A549 (cell line): ENCODE data around the gene FBXO28. TPM values are rescaled to one million over a fixed set of nuclear protein-coding genes. Genes with fewer than 3 reads are reported as not detected.
A peak's percentile ranks its signal among the peaks of the same experiment; 100 is the strongest.

ENCODE experiments used
- ATAC-seq, 2 experiments: fragments of 200-7000 bp in 1 of 2; fragments of >200 bp in 1 of 2; cut with Nextera tagmentation in 1 of 2; cut with Tn5 transposase in 1 of 2; 3 replicates each; pipeline versions ENCODE4 v1.8.0 to v1.9.1; 2018 to 2020; ENCODE audit warnings: mild to moderate bottlenecking in 1 of 2, moderate library complexity in 1 of 2
- CTCF ChIA-PET: fragments of 300-600 bp; sonication (Branson Sonifier 250); formaldehyde crosslinking; extraction: SDS; loops from one replicate; lab custom pipeline; 2021; ENCODE audit warnings: antibody characterized with exemption, inconsistent platforms; lab: Yijun Ruan, JAX
- POLR2A ChIA-PET: fragments of 350-600 bp; formaldehyde crosslinking; extraction: SDS; loops from one replicate; lab custom pipeline; 2021; ENCODE audit warnings: antibody characterized with exemption, inconsistent platforms; lab: Yijun Ruan, JAX
- DNase-seq, 2 experiments: peaks; one replicate each; pipeline versions ENCODE4 v3.0.0 to v3.0.0-alpha.2; 2011 to 2016; ENCODE audit warnings: low read depth in 1 of 2, low spot score in 1 of 2
- FAIRE-seq: peaks from 2 replicates; lab custom pipeline; 2011; peaks lifted over from hg19 to GRCh38; lab: Jason Lieb, UNC
- H3K27ac ChIP-seq, 2 experiments: fragments of >200 bp; sonication (Bioruptor Twin); formaldehyde crosslinking; 3 replicates each; pipeline ENCODE4 v1.5.1; 2016 to 2017
- H3K4me1 ChIP-seq: fragments of >200 bp; sonication (Bioruptor Twin); formaldehyde crosslinking; 3 replicates; pipeline ENCODE4 v1.6.1; 2016
- H3K4me2 ChIP-seq: fragments of >200 bp; sonication (Bioruptor Twin); formaldehyde crosslinking; 3 replicates; pipeline ENCODE4 v1.6.1; 2016
- H3K4me3 ChIP-seq: fragments of >200 bp; sonication (Bioruptor Twin); formaldehyde crosslinking; 3 replicates; pipeline ENCODE4 v1.5.1; 2016
- H3K9me3 ChIP-seq: fragments of >200 bp; sonication (Bioruptor Twin); formaldehyde crosslinking; 3 replicates; pipeline ENCODE4 v1.6.1; 2016
- BCL3 ChIP-seq: fragments of >200 bp; sonication (Bioruptor Twin); formaldehyde crosslinking; IDR thresholded peaks from 3 replicates; pipeline ENCODE4 v1.6.1; 2016
- CHD2 ChIP-seq: fragments of 150-350 bp; IDR thresholded peaks from 2 replicates; pipeline ENCODE4 v1.6.1; 2014; ENCODE audit warnings: low read length; ENCODE audit not compliant: partially characterized antibody
- CHD4 ChIP-seq: fragments of 200-600 bp; sonication (generic); IDR thresholded peaks from 2 replicates; pipeline ENCODE4 v1.6.1; 2016; ENCODE audit warnings: antibody characterized with exemption, mild to moderate bottlenecking, borderline replicate concordance
- E2F6 ChIP-seq: IDR thresholded peaks from 2 replicates; pipeline ENCODE4 v1.6.1; 2012; ENCODE audit warnings: low read depth, borderline replicate concordance
- EP300 ChIP-seq, 2 experiments: fragments of >200 bp; sonication (Bioruptor Twin); formaldehyde crosslinking; IDR thresholded peaks; 2 replicates in 1 of 2; 3 replicates in 1 of 2; pipeline ENCODE4 v1.6.1; 2016 to 2017
- ESRRA ChIP-seq: fragments of 150-350 bp; IDR thresholded peaks from 2 replicates; pipeline ENCODE4 v1.6.1; 2014; ENCODE audit warnings: mild to moderate bottlenecking, low read length, borderline replicate concordance
- FOSL2 ChIP-seq, 2 experiments: fragments of 450-650 bp in 1 of 2; fragments of >200 bp in 1 of 2; sonication (Bioruptor Twin) in 1 of 2; formaldehyde crosslinking; IDR thresholded peaks; 2 replicates each; pipeline versions ENCODE4 v1.5.0 to v1.6.1; 2016 to 2020; ENCODE audit warnings: mild to moderate bottlenecking in 1 of 2, moderate library complexity in 1 of 2
- FOXS1 ChIP-seq: fragments of 250-450 bp; sonication (Bioruptor Pico); IDR thresholded peaks from 2 replicates; pipeline ENCODE4 v1.5.0; 2020; ENCODE audit warnings: mild to moderate bottlenecking, moderate library complexity
- HDAC2 ChIP-seq: fragments of 200-600 bp; sonication (generic); IDR thresholded peaks from 2 replicates; pipeline ENCODE4 v1.6.1; 2016
- HOXB13 ChIP-seq: fragments of 250-450 bp; sonication (Bioruptor Pico); IDR thresholded peaks from 2 replicates; pipeline ENCODE4 v1.5.0; 2020; ENCODE audit warnings: low read depth, mild to moderate bottlenecking, moderate library complexity
- HOXB5 ChIP-seq: fragments of 250-450 bp; sonication (Bioruptor Pico); IDR thresholded peaks from 2 replicates; pipeline ENCODE4 v1.5.0; 2020; ENCODE audit warnings: mild to moderate bottlenecking, moderate library complexity
- NPAS2 ChIP-seq: fragments of 250-450 bp; sonication (Bioruptor Pico); IDR thresholded peaks from 2 replicates; pipeline ENCODE4 v1.8.0; 2022; ENCODE audit warnings: mild to moderate bottlenecking, moderate library complexity, borderline replicate concordance
- PHF8 ChIP-seq: fragments of 200-600 bp; sonication (generic); IDR thresholded peaks from 2 replicates; pipeline ENCODE4 v1.6.1; 2016; ENCODE audit warnings: low read depth, mild to moderate bottlenecking, antibody characterized with exemption, moderate library complexity, borderline replicate concordance
- RARB ChIP-seq: fragments of 250-450 bp; sonication (Bioruptor Pico); IDR thresholded peaks from 2 replicates; pipeline ENCODE4 v1.8.0; 2021; ENCODE audit warnings: mild to moderate bottlenecking, moderate library complexity
- RCOR1 ChIP-seq: fragments of 150-350 bp; IDR thresholded peaks from 2 replicates; pipeline ENCODE4 v1.6.1; 2014; ENCODE audit warnings: antibody characterized with exemption, low read length, low read depth
- RFX5 ChIP-seq: fragments of 450-650 bp; IDR thresholded peaks from 2 replicates; pipeline ENCODE4 v1.7.1; 2014; ENCODE audit warnings: antibody characterized with exemption, mild to moderate bottlenecking, moderate library complexity
- SREBF2 ChIP-seq: fragments of 450-650 bp; IDR thresholded peaks from 2 replicates; pipeline ENCODE4 v1.6.1; 2014; ENCODE audit warnings: mild to moderate bottlenecking, moderate library complexity
- TFCP2L1 ChIP-seq: fragments of 250-450 bp; sonication (Bioruptor Pico); IDR thresholded peaks from 2 replicates; pipeline ENCODE4 v1.5.0; 2021; ENCODE audit warnings: mild to moderate bottlenecking
- TP53 ChIP-seq: fragments of 250-450 bp; sonication (Bioruptor Pico); IDR thresholded peaks from 2 replicates; pipeline ENCODE4 v1.5.0; 2021; ENCODE audit warnings: mild to moderate bottlenecking, moderate library complexity
- USF2 ChIP-seq: fragments of 450-650 bp; IDR thresholded peaks from 2 replicates; pipeline ENCODE4 v1.6.1; 2014; ENCODE audit warnings: antibody characterized with exemption
- ZNF302 ChIP-seq: fragments of 250-450 bp; sonication (Bioruptor Pico); IDR thresholded peaks from 2 replicates; pipeline ENCODE4 v1.9.0; 2021; ENCODE audit warnings: inconsistent platforms, mild to moderate bottlenecking, moderate library complexity
- ZSCAN20 ChIP-seq: fragments of 250-450 bp; sonication (Bioruptor Pico); IDR thresholded peaks from 2 replicates; pipeline ENCODE4 v1.8.0; 2022; ENCODE audit warnings: mild to moderate bottlenecking, moderate library complexity
- WGBS: methylation state at CpG from one replicate; pipeline ENCODE4 v1.1.6; 2017; ENCODE audit errors: missing lambda C conversion rate; 5-methylcytosine and 5-hydroxymethylcytosine counted together
- polyA plus RNA-seq, 4 experiments: library from polyadenylated mRNA; depleted of rRNA in 3 of 4; stranded (reverse); fragments of >200 nt; fragmentation: RNase III in 1 of 4; extraction: RNeasy Plus Mini Kit Qiagen cat#74134 plus additional on column Dnase treatment in 1 of 4; gene quantifications; 2 replicates in 3 of 4; 3 replicates in 1 of 4; pipeline ENCODE4 v1.2.3, GENCODE V29; 2011 to 2017
- TF ChIP-seq, protein P1 (sequence below): fragments of 200-600 bp; sonication (generic); IDR thresholded peaks from 2 replicates; pipeline ENCODE4 v1.6.1; 2016; ENCODE audit warnings: antibody characterized with exemption, mild to moderate bottlenecking, moderate library complexity

Gene FBXO28
- polyA plus RNA-seq, 2 of the 4 experiments (the other 2 are of a cell fraction), result 19.1 to 31.5 TPM

DNA sequence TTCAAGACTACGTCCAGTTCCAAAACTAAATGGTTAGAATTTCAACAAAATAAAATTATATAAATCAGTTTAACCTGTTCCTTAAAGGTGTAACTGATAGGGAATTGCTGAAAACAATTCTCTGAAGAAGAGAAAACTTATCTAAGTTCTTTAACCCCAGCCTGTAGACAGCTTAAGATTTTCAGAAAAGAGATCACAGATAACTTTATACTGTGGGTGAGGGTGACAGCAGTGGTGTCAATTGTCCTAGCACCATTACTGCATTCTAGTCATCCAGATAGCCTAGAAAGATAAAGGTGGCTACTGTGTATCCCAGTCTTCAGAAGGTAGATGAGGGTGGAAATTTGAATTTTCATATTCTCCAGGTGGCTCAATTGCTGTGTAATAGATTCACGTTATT, 49.4 kb downstream of the FBXO28 start (continued):
- TF ChIP-seq BCL3, result no peak

- no peak overlapping the region for H3K4me3 ChIP-seq
- no peak for TF ChIP-seq ZSCAN20 (CRISPR knock-in tag)
- TF ChIP-seq FOSL2 (IDR thresholded peaks at IDR 0.05), result no peak
- TF ChIP-seq FOSL2 (CRISPR knock-in tag; IDR thresholded peaks at IDR 0.05), result peak; percentile 51
- TF ChIP-seq, all 56 proteins: peak for 1
- Histone ChIP-seq H3K4me2 (peak overlapping the region; percentile 55), H3K9me3 (no peaks in the 10 kb centered on the region), H3K27ac (peak overlapping the region; percentile 37 to 74; a peak in 4 of 6 replicates), H3K4me1 (peaks cover 15% of the 10 kb centered on the region)
- ChIA-PET POLR2A (interaction anchor here (0.8 to 2.0 kb wide), 2 partner anchors 12 to 14 kb away, joined by 3 to 11 read pairs; partner anchors contain the start of gene DEGS1), CTCF (interaction anchor here (1.7 kb wide), 2 partner anchors 10 to 16 kb away, joined by 4 to 6 read pairs; no protein-coding TSS in a partner anchor)
- DNase-seq (peak; percentile 24 to 55), ATAC-seq (peak; percentile 65 to 81; a peak in 4 of 6 replicates), FAIRE-seq (no peak)
- 30% methylated on average over 5 of the region's 5 CpGs for WGBS
Observed at GRCh38 chr1:224168859-224169380, 55.0 kb downstream of the FBXO28 start.

DNA sequence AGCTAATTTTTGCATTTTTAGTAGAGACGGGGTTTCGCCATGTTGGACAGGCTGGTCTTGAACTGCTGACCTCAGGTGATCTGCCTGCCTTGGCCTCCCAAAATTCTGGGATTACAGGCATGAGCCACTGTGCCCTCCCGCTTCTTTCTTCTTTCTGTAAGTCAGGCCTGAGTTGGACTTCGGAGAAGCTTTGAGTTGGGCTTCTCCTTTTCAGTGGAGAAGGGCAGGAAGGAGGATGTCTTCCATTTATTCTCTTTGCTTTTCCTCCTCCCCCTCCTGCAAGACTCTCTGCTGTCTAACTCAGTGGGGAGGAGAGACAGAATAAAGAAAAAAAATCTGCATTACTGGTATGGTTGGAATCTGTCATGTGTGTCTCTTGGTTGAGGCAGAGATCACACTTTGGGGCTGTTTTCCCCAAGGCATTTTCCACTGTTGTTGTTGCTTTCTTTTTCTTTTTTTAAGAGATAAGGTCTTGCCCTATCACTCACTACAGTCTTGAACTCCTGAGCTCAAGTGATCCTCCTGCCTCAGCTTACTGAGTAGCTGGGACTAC, 55.9 kb downstream of the FBXO28 start:
- 100% methylated on average over 4 of the region's 4 CpGs for WGBS
- FAIRE-seq, result no peak
- no peak for DNase-seq
- no peak for TF ChIP-seq RCOR1
- no peak for TF ChIP-seq CHD4
- no peak for TF ChIP-seq ZNF302 (CRISPR knock-in tag)
- no peak for TF ChIP-seq PHF8
- TF ChIP-seq RARB (CRISPR knock-in tag), result no peak
- no peak for TF ChIP-seq E2F6
- TF ChIP-seq RFX5, result no peak
- no peak for TF ChIP-seq HOXB13 (CRISPR knock-in tag)
- no peak for TF ChIP-seq CHD2
- TF ChIP-seq, all 56 proteins: peak for 0
- peaks cover 15% of the 10 kb centered on the region for H3K4me1 ChIP-seq
- ChIA-PET CTCF (interaction anchor here (0.6 to 1.7 kb wide), 6 partner anchors 9 to 164 kb away, joined by 3 to 6 read pairs (median 4); no protein-coding TSS in a partner anchor), POLR2A (interaction anchor here (0.8 to 2.0 kb wide), 2 partner anchors 11 to 13 kb away, joined by 3 to 11 read pairs; partner anchors contain the start of gene DEGS1)
- no peak for ATAC-seq
- no peak overlapping the region; the same call in 2 of the 3 replicates for H3K4me2 ChIP-seq
- peak overlapping the region in 1 of 2 experiments; percentile 74; a peak in 1 of 6 replicates for H3K27ac ChIP-seq
- no peak overlapping the region for H3K4me3 ChIP-seq
- no peaks in the 10 kb centered on the region for H3K9me3 ChIP-seq

- no peak overlapping the region for H3K4me3 ChIP-seq
- H3K27ac ChIP-seq, result no peak overlapping the region
- WGBS, result 75% methylated on average over 4 of the region's 4 CpGs
- no peak for FAIRE-seq
- ChIA-PET POLR2A (interaction anchor here (2.0 kb wide), 1 partner anchor 13 kb away, joined by 11 read pairs; the partner anchor contains the start of gene DEGS1), CTCF (interaction anchor here (0.6 to 1.7 kb wide), 5 partner anchors 9 to 163 kb away, joined by 3 to 4 read pairs (median 3); no protein-coding TSS in a partner anchor)
- no peak overlapping the region for H3K4me2 ChIP-seq
- TF ChIP-seq PHF8, result no peak
- no peak for TF ChIP-seq EP300 (IDR thresholded peaks at IDR 0.05)
- TF ChIP-seq FOXS1 (CRISPR knock-in tag), result no peak
- TF ChIP-seq TFCP2L1 (CRISPR knock-in tag), result no peak
- TF ChIP-seq, protein P1, sequence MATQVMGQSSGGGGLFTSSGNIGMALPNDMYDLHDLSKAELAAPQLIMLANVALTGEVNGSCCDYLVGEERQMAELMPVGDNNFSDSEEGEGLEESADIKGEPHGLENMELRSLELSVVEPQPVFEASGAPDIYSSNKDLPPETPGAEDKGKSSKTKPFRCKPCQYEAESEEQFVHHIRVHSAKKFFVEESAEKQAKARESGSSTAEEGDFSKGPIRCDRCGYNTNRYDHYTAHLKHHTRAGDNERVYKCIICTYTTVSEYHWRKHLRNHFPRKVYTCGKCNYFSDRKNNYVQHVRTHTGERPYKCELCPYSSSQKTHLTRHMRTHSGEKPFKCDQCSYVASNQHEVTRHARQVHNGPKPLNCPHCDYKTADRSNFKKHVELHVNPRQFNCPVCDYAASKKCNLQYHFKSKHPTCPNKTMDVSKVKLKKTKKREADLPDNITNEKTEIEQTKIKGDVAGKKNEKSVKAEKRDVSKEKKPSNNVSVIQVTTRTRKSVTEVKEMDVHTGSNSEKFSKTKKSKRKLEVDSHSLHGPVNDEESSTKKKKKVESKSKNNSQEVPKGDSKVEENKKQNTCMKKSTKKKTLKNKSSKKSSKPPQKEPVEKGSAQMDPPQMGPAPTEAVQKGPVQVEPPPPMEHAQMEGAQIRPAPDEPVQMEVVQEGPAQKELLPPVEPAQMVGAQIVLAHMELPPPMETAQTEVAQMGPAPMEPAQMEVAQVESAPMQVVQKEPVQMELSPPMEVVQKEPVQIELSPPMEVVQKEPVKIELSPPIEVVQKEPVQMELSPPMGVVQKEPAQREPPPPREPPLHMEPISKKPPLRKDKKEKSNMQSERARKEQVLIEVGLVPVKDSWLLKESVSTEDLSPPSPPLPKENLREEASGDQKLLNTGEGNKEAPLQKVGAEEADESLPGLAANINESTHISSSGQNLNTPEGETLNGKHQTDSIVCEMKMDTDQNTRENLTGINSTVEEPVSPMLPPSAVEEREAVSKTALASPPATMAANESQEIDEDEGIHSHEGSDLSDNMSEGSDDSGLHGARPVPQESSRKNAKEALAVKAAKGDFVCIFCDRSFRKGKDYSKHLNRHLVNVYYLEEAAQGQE, result no peak
- no peak for TF ChIP-seq TP53 (CRISPR knock-in tag)
- TF ChIP-seq RCOR1, result no peak
- no peak for TF ChIP-seq NPAS2 (CRISPR knock-in tag)
- TF ChIP-seq ESRRA, result no peak
- TF ChIP-seq USF2, result no peak
- no peak for TF ChIP-seq HDAC2
- no peak for TF ChIP-seq HOXB5 (CRISPR knock-in tag)
- TF ChIP-seq SREBF2, result no peak
- DNase-seq, result no peak
- H3K9me3 ChIP-seq, result no peaks in the 10 kb centered on the region
- peak; percentile 26 to 37; a peak in 4 of 6 replicates for ATAC-seq
- H3K4me1 ChIP-seq, result peaks cover 15% of the 10 kb centered on the region
Observed at GRCh38 chr1:224170343-224170742, 56.4 kb downstream of the FBXO28 start.
